Measurements from ENCODE around the gene KRTAP5-5. TPM values are rescaled to one million over a fixed set of nuclear protein-coding genes. Genes with fewer than 3 reads are reported as not detected.

Gene KRTAP5-5
- total and polyA plus RNA-seq, 2 of the 13 experiments (the other 11 are each of a cell fraction or from before 2014, with no cell fraction given), result not detected

- TF ChIP-seq ZNF615 (CRISPR knock-in tag; IDR thresholded peaks at IDR 0.05; ENCODE audit: borderline replicate concordance), result no peak
- no peak for TF ChIP-seq TAF1 (CRISPR knock-in tag; IDR thresholded peaks at IDR 0.05)
- no peak for TF ChIP-seq POLR2A (IDR thresholded peaks at IDR 0.05; ENCODE audit: insufficient read depth in 1 of 2, low read depth in 2 of 2, low read length in 2 of 2)
- 0 out of 2 replicates have a peak, but pooled peaks have one; percentile 21 for TF ChIP-seq TOE1 (CRISPR knock-in tag; IDR thresholded peaks at IDR 0.05)
- TF ChIP-seq CBFB (CRISPR knock-in tag; IDR thresholded peaks at IDR 0.05), result no peak
- peak; percentile 99 for TF ChIP-seq NCOA2 (CRISPR knock-in tag; IDR thresholded peaks at IDR 0.05)
- TF ChIP-seq ZNF331 (CRISPR knock-in tag; IDR thresholded peaks at IDR 0.05), result peak; percentile 38; the same call in 1 of the 2 replicates
- no peak for TF ChIP-seq KDM3A (CRISPR knock-in tag; IDR thresholded peaks at IDR 0.05; ENCODE audit: low read depth)
- peak; percentile 27; the same call in 1 of the 2 replicates for TF ChIP-seq LCORL (IDR thresholded peaks at IDR 0.05)
- no peak for TF ChIP-seq LCORL (CRISPR knock-in tag; IDR thresholded peaks at IDR 0.05)
- peak; percentile 40; the same call in 1 of the 2 replicates for TF ChIP-seq HOMEZ (CRISPR knock-in tag; IDR thresholded peaks at IDR 0.05; ENCODE audit: low read depth)
- no peak for TF ChIP-seq RORA (CRISPR knock-in tag; IDR thresholded peaks at IDR 0.05)
- TF ChIP-seq KDM5B (CRISPR knock-in tag; IDR thresholded peaks at IDR 0.05; ENCODE audit: borderline replicate concordance), result no peak
- TF ChIP-seq ZEB1 (IDR thresholded peaks at IDR 0.05; ENCODE audit: insufficient replicate concordance, low read depth), result peak; percentile 43
- TF ChIP-seq NR2F2 (IDR thresholded peaks at IDR 0.05; ENCODE audit: borderline replicate concordance, low read depth), result peak; percentile 85; the same call in 1 of the 2 replicates
- TF ChIP-seq HNRNPL (IDR thresholded peaks at IDR 0.05; ENCODE audit: low read depth, low read length), result no peak
- TF ChIP-seq RXRA (CRISPR knock-in tag; IDR thresholded peaks at IDR 0.05), result no peak
- no peak for TF ChIP-seq PREB (CRISPR knock-in tag; IDR thresholded peaks at IDR 0.05)
- TF ChIP-seq HOXA7 (CRISPR knock-in tag; IDR thresholded peaks at IDR 0.05), result no peak
- TF ChIP-seq JUN (CRISPR knock-in tag; IDR thresholded peaks at IDR 0.05), result no peak
- TF ChIP-seq ZNF512 (CRISPR knock-in tag; IDR thresholded peaks at IDR 0.05), result no peak
- TF ChIP-seq ZBTB43 (CRISPR knock-in tag; conservative IDR thresholded peaks at IDR 0.05), result 0 out of 2 replicates have a peak, but pooled peaks have one; percentile 17
- no peak for TF ChIP-seq ZNF292 (CRISPR knock-in tag; IDR thresholded peaks at IDR 0.05; ENCODE audit: borderline replicate concordance, low read depth)
- no peak for TF ChIP-seq YEATS4 (CRISPR knock-in tag; IDR thresholded peaks at IDR 0.05; ENCODE audit: borderline replicate concordance)
- TF ChIP-seq NFE2L2 (IDR thresholded peaks at IDR 0.05; ENCODE audit: low read length), result no peak
- no peak for TF ChIP-seq TBP (CRISPR knock-in tag; IDR thresholded peaks at IDR 0.05)
Measured at GRCh38 chr11:1673446-1674172, 44.0 kb downstream of the KRTAP5-5 start (continued).
